ENCODE data around the gene BEST4. TPM values are rescaled to one million over a fixed set of nuclear protein-coding genes. Genes with fewer than 3 reads are reported as not detected.

Gene BEST4
- total and polyA plus RNA-seq, 5 donors from 2014 or later = 0.20 to 0.88 (median 0.67) TPM; not detected in 1

- ATAC-seq (ENCODE audit: low read depth in 2 of 2) = no peak
- no peaks in the 10 kb centered on the region for H3K9me3 ChIP-seq (ENCODE audit: control insufficient read depth in 2 of 2, low read length in 2 of 2)
- no peaks in the 10 kb centered on the region for H3K27me3 ChIP-seq (ENCODE audit: control insufficient read depth, insufficient read depth, low read length)
- Mint-ChIP-seq H3K9me3 (peaks cover 0 to 2% (median 0%) of the 10 kb centered on the region in 7 donors), H3K4me1 (peaks cover 11 to 43% (median 28%) of the 10 kb centered on the region in 4 donors), H3K27ac (no peak overlapping the region), H3K4me3 (peak overlapping the region in 1 of 4 donors; percentile 71), H3K27me3 (no peaks in the 10 kb centered on the region), H3K36me3 (no peaks in the 10 kb centered on the region)
- H3K27ac ChIP-seq (ENCODE audit: insufficient read depth, low read length, poor library complexity, severe bottlenecking) = no peak overlapping the region
- H3K36me3 ChIP-seq (ENCODE audit: control insufficient read depth, insufficient read depth, low read length) = no peaks in the 10 kb centered on the region
- peaks cover 18% of the 10 kb centered on the region for H3K4me1 ChIP-seq (ENCODE audit: control insufficient read depth, insufficient read depth, low read length, poor library complexity, severe bottlenecking)
- DNase-seq = no peak
- no peak overlapping the region for H3K4me3 ChIP-seq (ENCODE audit: low read depth, low read length)
Observed at GRCh38 chr1:44822131-44822701, 34.2 kb upstream of the BEST4 start.

- peak overlapping the region in 2 of 3 donors; percentile 100 for H3K27ac Mint-ChIP-seq
Observed at GRCh38 chr1:44821240-44821715, 33.3 kb upstream of the BEST4 start.

GRCh38 chr1:44820328-44821239, 32.6 kb upstream of the BEST4 start:
- Mint-ChIP-seq H3K36me3 (no peaks in the 10 kb centered on the region), H3K4me3 (peak overlapping the region; percentile 92 to 97 (median 94))
- DNase-seq = no peak

More at GRCh38 chr1:44821240-44821715, 33.3 kb upstream of the BEST4 start:
- DNase-seq (no peak), ATAC-seq (ENCODE audit: low read depth in 2 of 2) (no peak)
- Histone ChIP-seq H3K4me3 (ENCODE audit: low read depth, low read length) (no peak overlapping the region), H3K36me3 (ENCODE audit: control insufficient read depth, insufficient read depth, low read length) (no peaks in the 10 kb centered on the region), H3K27ac (ENCODE audit: insufficient read depth, low read length, poor library complexity, severe bottlenecking) (no peak overlapping the region), H3K4me1 (ENCODE audit: control insufficient read depth, insufficient read depth, low read length, poor library complexity, severe bottlenecking) (peaks cover 18% of the 10 kb centered on the region), H3K27me3 (ENCODE audit: control insufficient read depth, insufficient read depth, low read length) (no peaks in the 10 kb centered on the region), H3K9me3 (ENCODE audit: control insufficient read depth in 2 of 2, low read length in 2 of 2) (no peaks in the 10 kb centered on the region)
- Mint-ChIP-seq H3K4me1 (peaks cover 11 to 43% (median 32%) of the 10 kb centered on the region in 4 donors), H3K36me3 (no peaks in the 10 kb centered on the region), H3K27me3 (no peaks in the 10 kb centered on the region), H3K4me3 (peak overlapping the region; percentile 66 to 97 (median 92)), H3K9me3 (peaks cover 0 to 2% (median 0%) of the 10 kb centered on the region in 7 donors)

GRCh38 chr1:44819608-44820327, 31.8 kb upstream of the BEST4 start:
- Mint-ChIP-seq H3K4me3 (peak overlapping the region; percentile 92 to 97 (median 94)), H3K27me3 (no peaks in the 10 kb centered on the region), H3K4me1 (peaks cover 20 to 53% (median 36%) of the 10 kb centered on the region in 4 donors), H3K27ac (peak overlapping the region; percentile 100), H3K36me3 (no peaks in the 10 kb centered on the region), H3K9me3 (peaks cover 0 to 4% (median 0%) of the 10 kb centered on the region in 7 donors)
- H3K27ac ChIP-seq (ENCODE audit: insufficient read depth, low read length, poor library complexity, severe bottlenecking) = peak overlapping the region; percentile 96
- ATAC-seq (ENCODE audit: low read depth in 2 of 2) (peak; percentile 79 to 82), DNase-seq (peak; percentile 69 to 89 (median 89))
- peak overlapping the region; percentile 92 for H3K4me3 ChIP-seq (ENCODE audit: low read depth, low read length)
- H3K9me3 ChIP-seq (ENCODE audit: control insufficient read depth in 2 of 2, low read length in 2 of 2) = no peaks in the 10 kb centered on the region
- peaks cover 18% of the 10 kb centered on the region for H3K4me1 ChIP-seq (ENCODE audit: control insufficient read depth, insufficient read depth, low read length, poor library complexity, severe bottlenecking)
- no peaks in the 10 kb centered on the region for H3K36me3 ChIP-seq (ENCODE audit: control insufficient read depth, insufficient read depth, low read length)
- no peaks in the 10 kb centered on the region for H3K27me3 ChIP-seq (ENCODE audit: control insufficient read depth, insufficient read depth, low read length)

More at GRCh38 chr1:44820328-44821239, 32.6 kb upstream of the BEST4 start:
- Histone ChIP-seq H3K9me3 (ENCODE audit: control insufficient read depth in 2 of 2, low read length in 2 of 2) (no peaks in the 10 kb centered on the region), H3K27me3 (ENCODE audit: control insufficient read depth, insufficient read depth, low read length) (no peaks in the 10 kb centered on the region), H3K36me3 (ENCODE audit: control insufficient read depth, insufficient read depth, low read length) (no peaks in the 10 kb centered on the region), H3K4me3 (ENCODE audit: low read depth, low read length) (peak overlapping the region; percentile 92), H3K4me1 (ENCODE audit: control insufficient read depth, insufficient read depth, low read length, poor library complexity, severe bottlenecking) (peaks cover 18% of the 10 kb centered on the region), H3K27ac (ENCODE audit: insufficient read depth, low read length, poor library complexity, severe bottlenecking) (peak overlapping the region; percentile 96)
- ATAC-seq (ENCODE audit: low read depth in 2 of 2) = no peak
- Mint-ChIP-seq H3K27me3 (no peaks in the 10 kb centered on the region), H3K4me1 (peaks cover 12 to 44% (median 32%) of the 10 kb centered on the region in 4 donors), H3K27ac (peak overlapping the region; percentile 100), H3K9me3 (peaks cover 0 to 2% (median 0%) of the 10 kb centered on the region in 7 donors)

- H3K9me3 ChIP-seq (ENCODE audit: control insufficient read depth in 2 of 2, low read length in 2 of 2) = no peaks in the 10 kb centered on the region
- H3K4me1 Mint-ChIP-seq = peaks cover 21 to 56% (median 37%) of the 10 kb centered on the region in 4 donors
- peak overlapping the region; percentile 96 for H3K27ac ChIP-seq (ENCODE audit: insufficient read depth, low read length, poor library complexity, severe bottlenecking)
- H3K27me3 ChIP-seq (ENCODE audit: control insufficient read depth, insufficient read depth, low read length) = no peaks in the 10 kb centered on the region
- H3K9me3 Mint-ChIP-seq = peaks cover 0 to 4% (median 0%) of the 10 kb centered on the region in 7 donors
- no peaks in the 10 kb centered on the region for H3K36me3 ChIP-seq (ENCODE audit: control insufficient read depth, insufficient read depth, low read length)
- peaks cover 20% of the 10 kb centered on the region for H3K4me1 ChIP-seq (ENCODE audit: control insufficient read depth, insufficient read depth, low read length, poor library complexity, severe bottlenecking)
- no peak for ATAC-seq (ENCODE audit: low read depth in 2 of 2)
- no peaks in the 10 kb centered on the region for H3K36me3 Mint-ChIP-seq
- peak overlapping the region; percentile 92 for H3K4me3 ChIP-seq (ENCODE audit: low read depth, low read length)
- H3K27ac Mint-ChIP-seq = peak overlapping the region; percentile 100
- peak overlapping the region; percentile 92 to 97 (median 94) for H3K4me3 Mint-ChIP-seq
- no peak for DNase-seq
- no peaks in the 10 kb centered on the region for H3K27me3 Mint-ChIP-seq
Observed at GRCh38 chr1:44819196-44819607, 31.2 kb upstream of the BEST4 start.

GRCh38 chr1:44817771-44818495, 30.0 kb upstream of the BEST4 start:
- H3K36me3 Mint-ChIP-seq = no peaks in the 10 kb centered on the region
- no peaks in the 10 kb centered on the region for H3K36me3 ChIP-seq (ENCODE audit: control insufficient read depth, insufficient read depth, low read length)
- H3K4me1 ChIP-seq (ENCODE audit: control insufficient read depth, insufficient read depth, low read length, poor library complexity, severe bottlenecking) = peaks cover 33% of the 10 kb centered on the region
- peak overlapping the region in 2 of 3 donors; percentile 96 to 100 for H3K27ac Mint-ChIP-seq
- no peaks in the 10 kb centered on the region for H3K27me3 Mint-ChIP-seq
- DNase-seq (no peak), ATAC-seq (ENCODE audit: low read depth in 2 of 2) (no peak)
- H3K27me3 ChIP-seq (ENCODE audit: control insufficient read depth, insufficient read depth, low read length) = no peaks in the 10 kb centered on the region
- no peak overlapping the region for H3K4me3 ChIP-seq (ENCODE audit: low read depth, low read length)
- H3K9me3 ChIP-seq (ENCODE audit: control insufficient read depth in 2 of 2, low read length in 2 of 2) = no peaks in the 10 kb centered on the region
- peak overlapping the region; percentile 61 to 97 (median 92) for H3K4me3 Mint-ChIP-seq
- peaks cover 21 to 63% (median 41%) of the 10 kb centered on the region in 4 donors for H3K4me1 Mint-ChIP-seq
- H3K27ac ChIP-seq (ENCODE audit: insufficient read depth, low read length, poor library complexity, severe bottlenecking) = no peak overlapping the region
- H3K9me3 Mint-ChIP-seq = peaks cover 0 to 5% (median 0%) of the 10 kb centered on the region in 7 donors
